CD1c-positive myeloid dendritic cell (primary cell): Measurements from ENCODE around the gene RNF148.
"Not testable (repeated sequence)": the region's sequence is repeated elsewhere in the genome, so short reads cannot be mapped to it uniquely, and the experiment has no call there.

Experiments used
- DNase-seq: peaks from one replicate; pipeline ENCODE4 v3.0.0-alpha.2; 2016; ENCODE audit errors: extremely low spot score

Gene RNF148

DNA sequence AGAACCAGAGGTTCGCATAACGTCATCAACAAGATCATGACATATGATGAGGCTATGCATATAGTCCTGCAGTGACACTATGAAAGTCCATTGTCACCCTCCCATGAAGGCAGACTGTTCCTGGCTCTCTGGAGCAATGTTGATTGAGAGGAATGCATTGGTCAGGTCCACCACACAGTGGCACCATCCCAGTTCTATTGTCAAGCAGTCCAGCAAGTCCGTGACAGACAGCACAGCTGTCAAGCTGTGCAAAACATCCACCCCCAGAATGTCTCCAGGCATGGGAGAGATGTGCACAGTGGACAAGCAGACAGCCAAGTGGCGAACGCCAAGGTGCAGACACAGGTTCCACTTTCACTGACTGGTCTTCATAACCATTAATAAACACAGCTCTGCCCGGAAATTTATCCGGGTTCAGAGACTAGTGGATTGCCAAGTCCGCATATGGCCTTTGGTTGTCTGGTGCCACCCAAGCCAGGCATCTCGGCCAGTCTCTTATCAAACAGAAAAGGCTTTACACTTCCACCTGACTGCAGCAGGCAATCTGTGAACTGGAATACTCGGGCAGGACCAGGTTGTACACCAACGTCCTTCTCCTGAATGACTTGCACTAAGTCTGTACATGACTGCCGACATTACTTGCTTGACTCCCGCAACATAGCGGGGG lies 11.0 kb downstream of the RNF148 start:
- no peak for DNase-seq

GRCh38 chr7:122689346-122690109 lies 13.2 kb downstream of the RNF148 start:
- DNase-seq: no peak

DNA sequence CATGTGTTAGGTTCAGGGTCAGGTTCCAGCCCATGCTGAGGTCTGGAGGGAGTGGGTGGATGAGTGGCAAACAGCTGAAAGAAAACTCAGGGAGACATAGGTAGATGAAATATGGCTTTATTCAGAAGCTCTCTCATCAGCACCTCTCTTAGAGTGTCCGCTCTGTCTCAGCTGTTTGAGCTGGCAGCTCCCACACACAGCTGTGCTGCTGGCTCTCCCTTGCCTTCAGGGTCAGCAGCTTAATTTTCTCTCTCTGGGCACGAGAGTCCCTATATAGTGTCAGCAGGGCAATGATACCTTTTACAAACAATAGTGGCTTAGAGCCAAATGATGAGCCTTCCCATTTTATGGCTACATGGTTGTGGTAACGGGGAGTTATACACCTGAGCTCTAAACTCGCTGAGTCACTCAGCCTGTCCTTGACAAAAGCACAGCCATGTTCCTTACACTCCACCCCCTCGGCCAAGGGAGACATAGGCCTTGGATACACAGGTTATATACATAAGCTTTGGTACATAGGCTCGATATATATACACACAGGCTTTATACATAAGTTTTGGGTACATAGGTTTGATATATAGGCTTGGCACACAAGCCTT lies 14.2 kb downstream of the RNF148 start:
- no peak for DNase-seq

DNA sequence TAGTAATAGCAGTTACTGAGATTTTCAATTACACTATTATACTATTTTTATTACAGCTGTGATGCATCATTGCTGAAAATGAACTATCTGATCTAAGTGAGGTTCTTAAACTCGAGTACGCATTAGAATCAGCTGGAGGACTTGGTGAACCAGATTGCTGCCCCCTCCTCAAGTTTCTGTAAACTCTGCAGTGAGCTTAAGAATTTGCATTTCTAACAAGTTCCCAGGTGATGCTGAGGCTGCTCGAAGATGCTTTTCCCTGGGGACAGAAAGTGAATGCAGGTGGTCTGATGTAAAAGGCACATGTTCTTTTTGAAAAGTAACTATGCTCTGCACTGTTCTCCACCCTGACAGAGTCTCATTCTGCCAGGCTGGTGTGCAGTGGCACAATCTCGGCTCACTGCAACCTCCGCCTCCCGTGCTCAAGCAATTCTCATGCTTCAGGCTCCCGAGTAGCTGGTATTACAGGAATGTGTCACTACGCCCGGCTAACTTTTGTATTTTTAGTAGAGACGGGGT lies 16.3 kb downstream of the RNF148 start:
- DNase-seq: no peak

DNA sequence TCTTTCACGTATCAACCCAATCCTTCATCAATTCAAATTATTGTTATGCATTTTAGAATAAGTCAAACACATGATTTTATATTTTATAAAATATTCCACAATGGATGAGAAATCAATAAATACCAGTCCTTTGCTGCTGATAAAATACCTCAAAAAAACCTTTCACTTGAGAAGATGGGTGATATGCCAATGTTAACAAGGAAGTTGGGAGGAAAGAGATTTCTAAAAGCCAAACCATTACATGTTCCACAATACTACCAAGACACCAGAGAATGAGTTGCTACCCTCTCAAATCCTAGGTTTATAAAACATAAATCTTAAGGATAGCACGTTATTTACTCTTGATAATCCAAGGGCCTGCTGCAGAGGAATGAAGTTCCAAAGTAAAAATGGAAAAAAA lies 18.2 kb downstream of the RNF148 start:
- DNase-seq: no peak

GRCh38 chr7:122682815-122683550 lies 19.7 kb downstream of the RNF148 start:
- DNase-seq: no peak

GRCh38 chr7:122681186-122681585 lies 21.5 kb downstream of the RNF148 start:
- not testable (repeated sequence) for DNase-seq

GRCh38 chr7:122679813-122680212 lies 22.9 kb downstream of the RNF148 start:
- DNase-seq: no peak

DNA sequence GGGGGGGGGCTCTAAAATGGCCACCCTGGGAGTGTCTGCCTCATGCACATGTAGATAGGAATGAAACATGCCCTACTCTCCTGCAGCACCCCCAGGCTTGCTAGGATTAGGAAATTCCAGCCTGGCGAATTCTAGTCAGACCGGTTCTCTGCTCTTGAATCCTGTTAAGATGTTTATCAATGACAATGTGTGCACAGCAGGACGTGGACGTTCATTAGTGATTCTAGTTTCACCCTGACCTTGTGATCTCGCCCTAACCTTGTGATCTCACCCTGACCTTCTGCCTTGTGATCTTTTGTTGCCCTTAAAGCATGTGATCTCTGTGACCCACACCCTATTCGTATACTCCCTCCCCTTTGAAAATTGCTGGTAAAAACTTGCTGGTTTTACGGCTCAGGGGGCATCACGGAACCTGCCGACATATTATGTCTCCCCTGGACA lies 23.4 kb downstream of the RNF148 start:
- not testable (repeated sequence) for DNase-seq

DNA sequence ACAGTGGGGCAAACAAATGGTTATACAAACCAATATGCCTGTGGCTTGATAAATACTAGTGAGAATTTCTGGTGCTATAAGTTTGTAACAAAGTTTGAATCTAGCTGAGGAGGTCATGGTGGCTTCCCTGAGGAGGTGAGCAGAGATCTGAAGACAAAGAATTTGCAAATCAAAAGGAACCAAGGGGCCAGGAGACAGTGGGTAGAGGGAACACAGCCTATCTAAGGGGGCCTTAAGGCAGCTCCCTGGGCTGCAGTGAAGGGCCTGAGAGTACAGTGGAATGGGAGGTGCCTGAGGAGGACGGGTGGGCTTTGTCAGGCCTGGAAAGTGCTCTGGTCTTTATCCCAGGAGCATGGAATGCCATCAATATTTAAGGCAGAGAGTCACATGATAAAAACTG lies 25.6 kb downstream of the RNF148 start:
- DNase-seq: no peak

- no peak for DNase-seq
Observed at GRCh38 chr7:122676466-122676865, 26.3 kb downstream of the RNF148 start.

GRCh38 chr7:122675621-122676020 lies 27.1 kb downstream of the RNF148 start:
- DNase-seq: no peak

DNA sequence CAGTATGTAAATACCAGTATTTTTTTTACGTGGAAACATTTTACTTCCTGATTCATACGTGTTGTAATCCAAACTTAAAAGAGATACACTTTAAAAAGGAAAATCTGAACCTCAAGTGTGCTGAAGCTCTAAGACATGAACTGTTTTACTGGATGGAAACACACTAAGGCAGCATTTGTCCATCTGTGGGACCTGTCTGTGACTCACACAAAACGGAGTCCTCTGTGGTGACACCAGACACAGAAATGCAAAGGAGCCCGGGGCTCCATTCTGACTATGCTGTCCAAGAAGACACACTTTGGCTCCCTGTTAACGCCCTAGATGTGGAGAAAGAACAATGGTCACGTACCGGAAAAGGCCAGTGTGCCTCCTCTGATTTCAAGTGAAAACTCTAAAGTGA lies 27.7 kb downstream of the RNF148 start:
- DNase-seq: no peak

DNA sequence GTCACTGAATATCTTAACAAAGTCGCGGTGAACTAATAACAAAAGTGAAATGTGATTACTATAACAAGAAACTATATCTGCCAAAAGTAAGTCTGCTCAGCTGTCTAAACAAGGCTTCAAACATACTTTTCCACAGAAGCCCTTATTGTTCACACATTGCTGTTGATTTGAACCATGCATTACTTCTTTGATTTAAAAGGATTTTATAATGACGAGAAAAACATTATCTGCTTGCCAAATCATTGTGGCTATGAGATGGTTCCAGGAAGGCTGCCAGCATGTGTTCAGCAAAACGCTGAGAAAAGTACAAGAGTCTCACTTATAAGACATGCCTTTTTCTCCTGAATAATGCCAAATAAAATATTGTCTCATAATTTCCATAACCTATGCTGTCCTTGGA lies 28.2 kb downstream of the RNF148 start:
- DNase-seq: no peak

DNA sequence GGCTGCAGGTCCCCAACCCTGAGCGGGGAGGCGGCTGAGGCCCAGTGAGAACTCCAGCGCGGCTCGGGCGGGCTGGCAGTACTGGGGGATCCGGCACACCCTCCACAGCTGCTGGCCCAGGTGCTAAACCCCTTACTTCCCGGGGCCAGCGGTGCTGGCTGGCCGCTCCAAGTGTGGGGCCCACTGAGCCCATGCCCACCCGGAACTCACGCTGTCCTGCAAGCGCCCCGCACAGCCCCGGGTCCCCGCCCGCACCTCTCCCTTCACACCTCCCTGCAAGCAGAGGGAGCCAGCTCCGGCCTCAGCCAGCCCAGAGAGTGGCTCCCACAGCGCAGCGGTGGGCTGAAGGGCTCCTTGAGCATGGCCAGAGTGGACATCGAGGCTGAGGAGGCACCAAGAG lies 28.8 kb downstream of the RNF148 start:
- no peak for DNase-seq

- no peak for DNase-seq
Observed at GRCh38 chr7:122672536-122672935, 30.2 kb downstream of the RNF148 start.

- no peak for DNase-seq
Observed at GRCh38 chr7:122663733-122664132, 39.0 kb downstream of the RNF148 start.

GRCh38 chr7:122658856-122659255 lies 43.9 kb downstream of the RNF148 start:
- no peak for DNase-seq

- DNase-seq: no peak
Observed at GRCh38 chr7:122653685-122654084, 49.0 kb downstream of the RNF148 start.

DNA sequence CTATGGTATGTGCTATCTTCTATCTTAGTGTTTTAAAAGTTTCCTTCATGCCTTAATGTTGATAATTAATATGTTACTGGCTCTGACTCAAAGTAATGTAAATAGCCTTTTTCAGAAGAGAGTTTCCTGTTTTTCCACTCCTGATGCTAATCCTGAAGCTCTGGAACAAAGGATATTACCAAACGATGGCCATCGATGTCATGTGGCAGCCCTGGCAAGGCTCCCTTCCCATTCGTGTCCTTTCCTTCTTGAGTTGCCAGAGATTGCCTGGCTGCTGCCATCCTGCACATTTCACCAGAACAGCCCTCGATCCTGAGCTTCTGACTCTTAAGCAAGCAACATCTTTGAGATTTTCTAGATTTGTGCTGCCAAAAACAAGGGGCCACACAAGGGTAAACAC lies 49.8 kb downstream of the RNF148 start:
- DNase-seq: no peak
